AG04449 (cell line): ENCODE measurements around the gene RNF13.
"Not testable (repeated sequence)": the region's sequence is repeated elsewhere in the genome, so short reads cannot be mapped to it uniquely, and the experiment has no call there.

Experiments
- CTCF ChIA-PET: fragments of 350-600 bp; formaldehyde crosslinking; extraction: SDS; loops from one replicate; lab custom pipeline; 2021; ENCODE audit warnings: antibody characterized with exemption; lab: Yijun Ruan, JAX
- POLR2A ChIA-PET: fragments of 400-600, 350-600 bp; formaldehyde crosslinking; extraction: SDS; loops from one replicate; lab custom pipeline; 2020; ENCODE audit warnings: antibody characterized with exemption, inconsistent platforms; lab: Yijun Ruan, JAX
- DNase-seq: peaks from one replicate; pipeline ENCODE4 v3.0.0-alpha.2; 2010; ENCODE audit warnings: low read depth, low spot score
- H3K4me3 ChIP-seq: 2 replicates; pipeline ENCODE4 v1.5.1; 2011; ENCODE audit warnings: low read depth, mild to moderate bottlenecking, control low read depth, low read length
- TF ChIP-seq, protein P1 (sequence below): IDR thresholded peaks from one replicate; pipeline ENCODE4 v1.5.1; 2011; ENCODE audit warnings: mild to moderate bottlenecking, moderate library complexity, low read length, control low read depth, inconsistent platforms; ENCODE audit not compliant: insufficient read depth; ENCODE audit errors: missing control alignments

The RNF13 gene

DNA sequence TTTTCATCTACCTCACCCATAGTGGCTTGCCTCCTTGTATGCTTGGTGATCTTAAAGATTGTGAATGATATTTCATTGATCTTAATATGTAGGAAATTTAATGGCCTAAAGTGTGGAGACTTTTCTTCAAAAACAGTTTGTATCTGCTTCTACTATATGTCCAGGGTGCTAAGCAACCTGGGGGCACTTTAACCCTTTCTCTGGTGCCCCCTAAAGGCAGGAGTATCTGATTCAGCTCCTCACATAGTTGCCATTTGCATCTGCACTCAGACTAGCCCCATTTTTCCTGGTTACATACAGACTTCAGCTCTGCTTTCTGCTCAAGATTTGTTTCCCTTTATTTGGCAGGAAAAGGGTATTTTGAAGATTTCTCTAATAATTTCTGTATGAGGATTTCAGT lies 162.9 kb downstream of the RNF13 start:
- CTCF ChIA-PET, result interaction anchor here (2.8 kb wide), 1 partner anchor 208 kb away, joined by 16 read pairs; no protein-coding TSS in a partner anchor

DNA sequence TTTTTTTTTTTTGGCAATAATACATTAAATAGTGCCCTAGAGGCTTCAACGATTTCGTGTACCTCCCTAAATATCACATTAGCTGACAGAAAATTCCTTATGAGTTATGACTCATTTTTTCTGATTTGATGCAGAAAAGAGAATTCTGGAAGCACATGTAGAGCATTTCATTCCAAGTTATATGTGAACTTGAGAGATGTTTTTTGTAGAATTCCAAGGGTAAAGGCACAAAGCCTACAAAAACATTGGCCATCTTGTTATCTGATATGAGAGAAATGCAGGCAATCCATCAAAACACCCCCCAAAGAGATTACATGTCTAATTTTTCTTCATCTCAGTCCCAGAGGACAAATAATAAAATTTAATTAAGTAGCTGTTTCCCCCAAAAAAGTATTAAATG lies 164.4 kb downstream of the RNF13 start:
- H3K4me3 ChIP-seq, result no peak overlapping the region
- TF ChIP-seq, protein P1, sequence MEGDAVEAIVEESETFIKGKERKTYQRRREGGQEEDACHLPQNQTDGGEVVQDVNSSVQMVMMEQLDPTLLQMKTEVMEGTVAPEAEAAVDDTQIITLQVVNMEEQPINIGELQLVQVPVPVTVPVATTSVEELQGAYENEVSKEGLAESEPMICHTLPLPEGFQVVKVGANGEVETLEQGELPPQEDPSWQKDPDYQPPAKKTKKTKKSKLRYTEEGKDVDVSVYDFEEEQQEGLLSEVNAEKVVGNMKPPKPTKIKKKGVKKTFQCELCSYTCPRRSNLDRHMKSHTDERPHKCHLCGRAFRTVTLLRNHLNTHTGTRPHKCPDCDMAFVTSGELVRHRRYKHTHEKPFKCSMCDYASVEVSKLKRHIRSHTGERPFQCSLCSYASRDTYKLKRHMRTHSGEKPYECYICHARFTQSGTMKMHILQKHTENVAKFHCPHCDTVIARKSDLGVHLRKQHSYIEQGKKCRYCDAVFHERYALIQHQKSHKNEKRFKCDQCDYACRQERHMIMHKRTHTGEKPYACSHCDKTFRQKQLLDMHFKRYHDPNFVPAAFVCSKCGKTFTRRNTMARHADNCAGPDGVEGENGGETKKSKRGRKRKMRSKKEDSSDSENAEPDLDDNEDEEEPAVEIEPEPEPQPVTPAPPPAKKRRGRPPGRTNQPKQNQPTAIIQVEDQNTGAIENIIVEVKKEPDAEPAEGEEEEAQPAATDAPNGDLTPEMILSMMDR, result no peak
- no peak for DNase-seq
- CTCF ChIA-PET, result interaction anchor here (1.1 to 2.8 kb wide), 3 partner anchors 10 to 207 kb away, joined by 4 to 16 read pairs (median 7); no protein-coding TSS in a partner anchor
- POLR2A ChIA-PET, result no interaction called here

More for the DNA sequence above, 162.9 kb downstream of the RNF13 start:
- POLR2A ChIA-PET, result no interaction called here
- no peak overlapping the region for H3K4me3 ChIP-seq
- TF ChIP-seq, protein P1, result no peak
- no peak for DNase-seq

DNA sequence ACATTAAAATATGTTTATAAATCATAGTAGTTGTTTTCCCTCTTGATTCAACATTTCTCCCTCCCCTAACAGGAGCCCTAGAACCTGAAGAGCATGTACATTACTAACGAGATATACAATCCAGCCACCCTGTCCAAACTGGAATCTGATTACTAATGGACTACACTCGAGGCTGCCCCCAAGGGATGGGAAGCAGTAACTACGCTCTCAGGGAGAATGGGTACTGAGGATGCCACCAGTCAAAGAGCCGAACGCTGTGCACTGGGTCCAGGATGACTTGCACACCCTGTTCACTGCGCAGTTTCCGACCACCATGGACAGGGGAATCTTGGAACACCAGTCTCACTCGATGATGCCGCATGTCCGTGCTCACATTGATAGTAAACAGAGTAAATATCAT lies 169.0 kb downstream of the RNF13 start:
- POLR2A ChIA-PET, H3K4me3 ChIP-seq, DNase-seq, CTCF ChIA-PET: not testable (repeated sequence)

DNA sequence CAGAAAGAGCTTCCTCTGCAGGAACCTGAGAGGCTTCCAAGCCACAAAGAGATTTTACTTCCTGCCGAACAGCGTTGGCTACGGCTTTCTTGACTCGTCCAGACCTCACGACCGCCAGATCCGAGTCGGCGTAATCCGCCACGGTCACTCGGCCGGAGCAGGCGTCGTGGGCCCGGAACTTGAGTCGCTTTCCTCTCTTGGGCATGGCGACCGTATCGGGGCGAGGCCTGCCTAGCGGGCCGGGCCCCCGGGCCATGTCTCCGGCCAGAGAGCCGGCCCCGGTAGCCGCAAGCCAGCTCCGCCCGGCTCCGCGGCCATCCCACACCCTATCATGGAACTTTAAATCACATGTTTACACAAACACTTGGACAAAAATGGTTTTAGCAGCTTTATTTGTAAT lies 170.0 kb downstream of the RNF13 start:
- CTCF ChIA-PET, result interaction anchor here (2.2 kb wide), 1 partner anchor 201 kb away, joined by 6 read pairs; no protein-coding TSS in a partner anchor
- DNase-seq, H3K4me3 ChIP-seq, POLR2A ChIA-PET: not testable (repeated sequence)

DNA sequence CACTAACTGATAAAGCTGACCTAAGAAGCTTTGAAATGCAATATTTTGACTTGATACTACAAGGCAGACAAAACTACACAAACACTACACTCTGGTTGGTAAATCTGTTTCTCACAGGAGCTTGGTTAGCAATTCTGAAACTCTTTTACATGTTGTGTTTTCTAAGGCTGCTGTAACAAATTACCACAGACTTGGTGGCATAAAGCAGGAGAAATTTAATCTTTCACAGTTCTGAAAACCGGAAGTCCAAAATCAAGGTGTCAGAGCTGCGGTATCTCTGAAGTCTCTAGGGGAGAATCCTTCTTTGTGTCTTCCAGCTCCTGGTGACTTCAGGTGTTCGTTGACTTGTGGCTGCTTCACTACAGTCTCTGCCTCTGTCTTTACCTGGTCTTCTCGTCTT lies 170.6 kb downstream of the RNF13 start:
- ChIA-PET CTCF (interaction anchor here (0.6 to 2.2 kb wide), 2 partner anchors 79 to 200 kb away, joined by 3 to 6 read pairs; no protein-coding TSS in a partner anchor), POLR2A (no interaction called here)
- H3K4me3 ChIP-seq, result no peak overlapping the region
- no peak for DNase-seq
- TF ChIP-seq, protein P1, result no peak

DNA sequence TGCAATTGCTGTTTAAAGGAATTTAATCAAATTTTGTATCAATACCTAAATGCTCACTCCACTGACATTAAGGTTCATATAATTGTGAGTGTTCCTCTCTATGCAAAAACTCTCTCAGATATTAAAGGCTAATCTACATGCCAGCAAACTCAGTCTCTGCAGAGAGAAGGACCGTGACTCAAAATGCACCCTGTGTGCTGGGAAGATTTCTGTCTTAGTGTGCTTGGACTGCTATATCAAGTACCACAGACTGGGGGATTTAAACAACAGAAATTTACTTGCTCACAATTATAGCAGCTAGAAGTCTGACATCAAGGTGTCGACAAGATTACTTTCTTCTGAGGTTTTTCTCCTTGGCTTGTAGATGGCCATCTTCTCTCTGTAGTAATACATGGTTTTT lies 176.3 kb downstream of the RNF13 start:
- ChIA-PET CTCF (interaction anchor here (0.9 to 1.6 kb wide), 4 partner anchors 11 to 212 kb away, joined by 3 to 7 read pairs (median 3); no protein-coding TSS in a partner anchor), POLR2A (no interaction called here)
- DNase-seq, result no peak

DNA sequence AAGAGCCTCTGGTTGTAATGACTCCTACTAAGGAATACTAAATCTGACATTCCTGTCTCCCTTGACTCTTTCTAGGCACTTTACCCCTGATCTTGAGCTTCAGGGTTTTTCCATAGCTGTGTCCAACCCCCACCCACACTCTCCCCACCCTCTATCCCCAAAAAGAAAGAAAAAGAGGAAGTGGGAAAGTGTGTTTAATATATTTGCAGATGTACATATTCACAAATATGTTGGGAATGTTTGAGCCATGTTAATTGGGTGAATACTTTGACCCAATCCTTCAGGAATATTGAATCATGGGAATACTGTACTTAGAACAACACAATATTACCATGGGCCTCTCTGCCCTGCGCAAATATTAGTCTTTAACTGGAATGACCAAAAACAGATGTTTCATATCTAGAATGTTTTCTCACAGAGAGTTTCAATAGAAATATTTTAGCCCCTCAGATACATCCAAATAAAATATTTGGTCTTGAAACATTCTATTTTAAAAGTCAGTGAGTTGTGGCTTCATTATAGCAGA lies 177.5 kb downstream of the RNF13 start:
- H3K4me3 ChIP-seq, result no peak overlapping the region
- POLR2A ChIA-PET, result no interaction called here
- TF ChIP-seq, protein P1, result no peak
- CTCF ChIA-PET, result interaction anchor here (1.6 kb wide), 1 partner anchor 13 kb away, joined by 7 read pairs; no protein-coding TSS in a partner anchor
- DNase-seq, result peak; percentile 49

More for the DNA sequence above, 176.3 kb downstream of the RNF13 start:
- no peak overlapping the region for H3K4me3 ChIP-seq
- TF ChIP-seq, protein P1, result no peak
